ENCODE results near the gene SLAMF1. TPM values are rescaled to one million over a fixed set of nuclear protein-coding genes. Genes with fewer than 3 reads are reported as not detected.

Gene SLAMF1
- total RNA-seq, 4 donors from 2014 or later: 0.42 to 7.1 (median 4.4) TPM; not detected in 1

- DNase-seq (ENCODE audit: low spot score in 2 of 2): no peak
- 48 to 49% methylated on average over 2 of the region's 2 CpGs for WGBS, 2 donors
- TF ChIP-seq POLR2A (IDR thresholded peaks at IDR 0.05) (no peak), CTCF (IDR thresholded peaks at IDR 0.05) (no peak)
- intact Hi-C loops (cut with DNase I; ENCODE audit: low total_unique reads): no loop called here
- H3K4me3 ChIP-seq (ENCODE audit: low read depth, poor library complexity, severe bottlenecking): no peak overlapping the region
These were observed 38.3 kb downstream of the SLAMF1 start for GRCh38 chr1:160608514-160608913.

- no peak overlapping the region for H3K4me3 ChIP-seq (ENCODE audit: low read depth, poor library complexity, severe bottlenecking)
- no peak for TF ChIP-seq CTCF (IDR thresholded peaks at IDR 0.05)
- TF ChIP-seq POLR2A (IDR thresholded peaks at IDR 0.05): no peak
- intact Hi-C loops (cut with DNase I; ENCODE audit: low total_unique reads): no loop called here
- no peak for DNase-seq (ENCODE audit: low spot score in 2 of 2)
- 69 to 75% methylated on average over 6 of the region's 6 CpGs for WGBS, 2 donors
These were observed 38.8 kb downstream of the SLAMF1 start for GRCh38 chr1:160608057-160608456.

- intact Hi-C loops (cut with DNase I; ENCODE audit: low total_unique reads): no loop called here
- 80 to 87% methylated on average over 1 of the region's 1 CpG for WGBS, 2 donors
- no peak for DNase-seq (ENCODE audit: low spot score in 2 of 2)
- no peak overlapping the region for H3K4me3 ChIP-seq (ENCODE audit: low read depth, poor library complexity, severe bottlenecking)
- TF ChIP-seq CTCF (IDR thresholded peaks at IDR 0.05): no peak
- no peak for TF ChIP-seq POLR2A (IDR thresholded peaks at IDR 0.05)
These were observed 39.2 kb downstream of the SLAMF1 start for GRCh38 chr1:160607672-160608032.

GRCh38 chr1:160607011-160607671, 39.7 kb downstream of the SLAMF1 start:
- DNase-seq (ENCODE audit: low spot score in 2 of 2): no peak
- H3K4me3 ChIP-seq (ENCODE audit: low read depth, poor library complexity, severe bottlenecking): no peak overlapping the region
- WGBS, 2 donors: 29 to 37% methylated on average over 3 of the region's 3 CpGs
- intact Hi-C loops (cut with DNase I; ENCODE audit: low total_unique reads): no loop called here
- no peak for TF ChIP-seq CTCF (IDR thresholded peaks at IDR 0.05)
- no peak for TF ChIP-seq POLR2A (IDR thresholded peaks at IDR 0.05)

GRCh38 chr1:160606611-160607010, 40.2 kb downstream of the SLAMF1 start:
- intact Hi-C loops (cut with DNase I; ENCODE audit: low total_unique reads): no loop called here
- 65 to 82% methylated on average over 1 of the region's 1 CpG for WGBS, 2 donors
- no peak overlapping the region for H3K4me3 ChIP-seq (ENCODE audit: low read depth, poor library complexity, severe bottlenecking)
- TF ChIP-seq CTCF (IDR thresholded peaks at IDR 0.05) (no peak), POLR2A (IDR thresholded peaks at IDR 0.05) (no peak)
- DNase-seq (ENCODE audit: low spot score in 2 of 2): no peak

All from lower leg skin (tissue), 4 donors.